GM12878 (cell line): Measurements from ENCODE around the gene CFAP99. TPM values are rescaled to one million over a fixed set of nuclear protein-coding genes. Genes with fewer than 3 reads are reported as not detected.

Experiments used
- BMI1 ChIP-seq: fragments of 450-650 bp; IDR thresholded peaks from 2 replicates; pipeline ENCODE4 v1.6.1; 2016; ENCODE audit warnings: mild to moderate bottlenecking, moderate library complexity, borderline replicate concordance
- EP300 ChIP-seq, 2 experiments: fragments of 150-350 bp in 1 of 2; IDR thresholded peaks; 2 replicates each; pipeline ENCODE4 v1.6.1; 2011 to 2012; ENCODE audit warnings: low read depth in 2 of 2, low read length in 2 of 2, borderline replicate concordance in 1 of 2, improper control_type of control experiment in 1 of 2, inconsistent platforms in 1 of 2; ENCODE audit not compliant: control insufficient read depth in 1 of 2
- FOXK2 ChIP-seq: fragments of 450-650 bp; IDR thresholded peaks from 2 replicates; pipeline ENCODE4 v1.6.1; 2017; ENCODE audit warnings: mild to moderate bottlenecking, moderate library complexity
- GATAD2B ChIP-seq: fragments of 450-650 bp; conservative IDR thresholded peaks from 2 replicates; pipeline ENCODE4 v1.6.1; 2017; ENCODE audit warnings: low read depth, mild to moderate bottlenecking, moderate library complexity
- HDAC6 ChIP-seq: fragments of 200-600 bp; sonication (generic); IDR thresholded peaks from one replicate; pipeline ENCODE4 v1.8.0; 2017; ENCODE audit warnings: antibody characterized with exemption; ENCODE audit not compliant: unreplicated experiment
- IKZF1 ChIP-seq: fragments of 450-650 bp; conservative IDR thresholded peaks from 2 replicates; pipeline ENCODE4 v1.6.1; 2017; ENCODE audit warnings: antibody characterized with exemption, mild to moderate bottlenecking
- MTA3 ChIP-seq: IDR thresholded peaks from 2 replicates; pipeline ENCODE4 v1.6.1; 2012; ENCODE audit warnings: low read length, inconsistent platforms, borderline replicate concordance
- PAX5 ChIP-seq: IDR thresholded peaks from 2 replicates; pipeline ENCODE4 v1.6.1; 2011; ENCODE audit warnings: low read depth, low read length, borderline replicate concordance
- POLR2AphosphoS5 ChIP-seq: IDR thresholded peaks from 2 replicates; pipeline ENCODE4 v1.6.1; 2011; ENCODE audit warnings: mild to moderate bottlenecking, low read length, inconsistent platforms
- POU2F2 ChIP-seq: IDR thresholded peaks from 3 replicates; pipeline ENCODE4 v1.6.1; 2011; ENCODE audit warnings: low read depth, mild to moderate bottlenecking, low read length, borderline replicate concordance
- RELB ChIP-seq: fragments of 450-650 bp; IDR thresholded peaks from 2 replicates; pipeline ENCODE4 v1.6.1; 2017; ENCODE audit warnings: low read depth, mild to moderate bottlenecking, moderate library complexity
- RUNX3 ChIP-seq: IDR thresholded peaks from 2 replicates; pipeline ENCODE4 v1.6.1; 2012; ENCODE audit warnings: low read length, inconsistent platforms
- SREBF1 ChIP-seq: IDR thresholded peaks from 2 replicates; pipeline ENCODE4 v1.6.1; 2012; ENCODE audit warnings: mild to moderate bottlenecking, low read length
- SUPT20H ChIP-seq: IDR thresholded peaks from 2 replicates; pipeline ENCODE4 v1.6.1; 2011; ENCODE audit warnings: low read depth, mild to moderate bottlenecking, low read length, moderate library complexity, borderline replicate concordance; ENCODE audit not compliant: control insufficient read depth
- TCF7 ChIP-seq: IDR thresholded peaks from 2 replicates; pipeline ENCODE4 v1.6.1; 2014; ENCODE audit warnings: antibody characterized with exemption, borderline replicate concordance
- ZNF217 ChIP-seq: fragments of 450-650 bp; IDR thresholded peaks from 2 replicates; pipeline ENCODE4 v1.6.1; 2017; ENCODE audit warnings: antibody characterized with exemption, mild to moderate bottlenecking
- ZZZ3 ChIP-seq: IDR thresholded peaks from 2 replicates; pipeline ENCODE4 v1.6.1; 2011; ENCODE audit warnings: low read depth; ENCODE audit not compliant: control insufficient read depth, insufficient read length
- polyA plus RNA-seq, 11 experiments: library from polyadenylated mRNA; depleted of rRNA in 4 of 11; unstranded in 6 of 11; stranded (reverse) in 5 of 11; fragments of >200 nt; fragmentation: Nextera tagmentation in 4 of 11; fragmentation: Illumina TruSeq in 1 of 11; extraction: Ambion mirVana in 4 of 11; extraction: Trizol in 1 of 11; gene quantifications; 1 replicate in 1 of 11; 2 replicates in 10 of 11; pipeline versions ENCODE4 v1.2.1 to v1.2.3, GENCODE V29; 2011 to 2016; ENCODE audit warnings: inconsistent platforms in 2 of 11, missing spikeins in 2 of 11, low read depth in 1 of 11
- total RNA-seq, 4 experiments: library from RNA; depleted of rRNA in 3 of 4; stranded (reverse); fragments of >200 nt in 3 of 4; fragmentation: Illumina TruSeq in 1 of 4; extraction: Trizol in 1 of 4; gene quantifications; 2 replicates each; pipeline versions ENCODE4 v1.2.1 to v1.2.3, GENCODE V29; 2013 to 2021
- TF ChIP-seq, protein P1 (sequence below): IDR thresholded peaks from 2 replicates; pipeline ENCODE4 v1.6.1; 2012; ENCODE audit warnings: mild to moderate bottlenecking, low read depth, low read length
- TF ChIP-seq, protein P2 (sequence below): fragments of 450-650 bp; IDR thresholded peaks from 2 replicates; pipeline ENCODE4 v1.6.1; 2017; ENCODE audit warnings: mild to moderate bottlenecking, low read depth, inconsistent platforms; ENCODE audit not compliant: poor library complexity, severe bottlenecking

The CFAP99 gene
- total and polyA plus RNA-seq, 10 of the 15 experiments (the other 5 are each of a cell fraction or from before 2014, with no cell fraction given), result not detected

DNA sequence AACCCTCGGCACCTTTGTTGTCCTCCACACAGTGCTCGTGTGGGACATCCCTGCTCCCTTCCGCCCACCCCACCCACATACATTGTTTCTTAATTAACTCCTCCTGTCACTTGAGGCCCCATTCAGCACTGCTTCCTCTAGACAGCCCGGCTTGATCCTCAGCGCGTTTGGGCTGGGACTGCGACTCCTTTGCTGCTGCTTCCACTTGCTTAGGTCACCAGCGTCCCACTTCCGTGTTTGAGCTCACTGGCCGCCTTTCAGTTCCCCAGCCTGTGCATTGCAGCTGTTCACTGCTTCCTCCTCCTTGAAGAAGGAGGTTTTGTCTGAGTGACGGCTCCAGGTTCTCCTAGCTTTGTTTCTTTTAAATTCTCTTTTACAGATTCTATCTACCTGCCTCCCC, 66.2 kb downstream of the CFAP99 start (continued):
- TF ChIP-seq TCF7 (no peak), FOXK2 (no peak), POLR2AphosphoS5 (peak; percentile 57; the same call in 1 of the 2 replicates), PAX5 (peak; percentile 75), HDAC6 (no peak), MTA3 (no peak), RELB (no peak), BMI1 (no peak), ZZZ3 (no peak), IKZF1 (peak; percentile 92), ZNF217 (no peak), RUNX3 (peak; percentile 32; the same call in 1 of the 2 replicates), SREBF1 (no peak), SUPT20H (no peak), EP300 (IDR thresholded peaks at IDR 0.05; ENCODE audit: borderline replicate concordance in 1 of 2, control insufficient read depth in 1 of 2, low read depth in 2 of 2, low read length in 2 of 2) (0 out of 4 replicates have a peak, but pooled peaks of 1 of the 2 experiments have one; percentile 22), GATAD2B (0 out of 2 replicates have a peak, but pooled peaks have one; percentile 36), POU2F2 (peak; percentile 59; the same call in 1 of the 3 replicates)
- TF ChIP-seq, protein P1, sequence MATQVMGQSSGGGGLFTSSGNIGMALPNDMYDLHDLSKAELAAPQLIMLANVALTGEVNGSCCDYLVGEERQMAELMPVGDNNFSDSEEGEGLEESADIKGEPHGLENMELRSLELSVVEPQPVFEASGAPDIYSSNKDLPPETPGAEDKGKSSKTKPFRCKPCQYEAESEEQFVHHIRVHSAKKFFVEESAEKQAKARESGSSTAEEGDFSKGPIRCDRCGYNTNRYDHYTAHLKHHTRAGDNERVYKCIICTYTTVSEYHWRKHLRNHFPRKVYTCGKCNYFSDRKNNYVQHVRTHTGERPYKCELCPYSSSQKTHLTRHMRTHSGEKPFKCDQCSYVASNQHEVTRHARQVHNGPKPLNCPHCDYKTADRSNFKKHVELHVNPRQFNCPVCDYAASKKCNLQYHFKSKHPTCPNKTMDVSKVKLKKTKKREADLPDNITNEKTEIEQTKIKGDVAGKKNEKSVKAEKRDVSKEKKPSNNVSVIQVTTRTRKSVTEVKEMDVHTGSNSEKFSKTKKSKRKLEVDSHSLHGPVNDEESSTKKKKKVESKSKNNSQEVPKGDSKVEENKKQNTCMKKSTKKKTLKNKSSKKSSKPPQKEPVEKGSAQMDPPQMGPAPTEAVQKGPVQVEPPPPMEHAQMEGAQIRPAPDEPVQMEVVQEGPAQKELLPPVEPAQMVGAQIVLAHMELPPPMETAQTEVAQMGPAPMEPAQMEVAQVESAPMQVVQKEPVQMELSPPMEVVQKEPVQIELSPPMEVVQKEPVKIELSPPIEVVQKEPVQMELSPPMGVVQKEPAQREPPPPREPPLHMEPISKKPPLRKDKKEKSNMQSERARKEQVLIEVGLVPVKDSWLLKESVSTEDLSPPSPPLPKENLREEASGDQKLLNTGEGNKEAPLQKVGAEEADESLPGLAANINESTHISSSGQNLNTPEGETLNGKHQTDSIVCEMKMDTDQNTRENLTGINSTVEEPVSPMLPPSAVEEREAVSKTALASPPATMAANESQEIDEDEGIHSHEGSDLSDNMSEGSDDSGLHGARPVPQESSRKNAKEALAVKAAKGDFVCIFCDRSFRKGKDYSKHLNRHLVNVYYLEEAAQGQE, result peak; percentile 61; the same call in 1 of the 2 replicates
- TF ChIP-seq, protein P2, sequence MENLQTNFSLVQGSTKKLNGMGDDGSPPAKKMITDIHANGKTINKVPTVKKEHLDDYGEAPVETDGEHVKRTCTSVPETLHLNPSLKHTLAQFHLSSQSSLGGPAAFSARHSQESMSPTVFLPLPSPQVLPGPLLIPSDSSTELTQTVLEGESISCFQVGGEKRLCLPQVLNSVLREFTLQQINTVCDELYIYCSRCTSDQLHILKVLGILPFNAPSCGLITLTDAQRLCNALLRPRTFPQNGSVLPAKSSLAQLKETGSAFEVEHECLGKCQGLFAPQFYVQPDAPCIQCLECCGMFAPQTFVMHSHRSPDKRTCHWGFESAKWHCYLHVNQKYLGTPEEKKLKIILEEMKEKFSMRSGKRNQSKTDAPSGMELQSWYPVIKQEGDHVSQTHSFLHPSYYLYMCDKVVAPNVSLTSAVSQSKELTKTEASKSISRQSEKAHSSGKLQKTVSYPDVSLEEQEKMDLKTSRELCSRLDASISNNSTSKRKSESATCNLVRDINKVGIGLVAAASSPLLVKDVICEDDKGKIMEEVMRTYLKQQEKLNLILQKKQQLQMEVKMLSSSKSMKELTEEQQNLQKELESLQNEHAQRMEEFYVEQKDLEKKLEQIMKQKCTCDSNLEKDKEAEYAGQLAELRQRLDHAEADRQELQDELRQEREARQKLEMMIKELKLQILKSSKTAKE, result peak; percentile 29
